Activated T-cell treated with anti-CD3 and anti-CD28 coated beads, Interleukin-2, amount 50 U/mL, for 4 hours (primary cell): ENCODE measurements around the gene RGS7BP. TPM values are rescaled to one million over a fixed set of nuclear protein-coding genes. Genes with fewer than 3 reads are reported as not detected.

Experiments
- ATAC-seq, 2 donors: fragments of 200-7000 bp; cut with Tn5 transposase; one replicate each; pipeline ENCODE4 v1.10.0; 2021
- DNase-seq: peaks from one replicate; pipeline ENCODE4 v3.0.0-alpha.2; 2020
- H3K27me3 Mint-ChIP-seq: one replicate; pipeline ENCODE4 v1.8.0; 2021; ENCODE audit warnings: low read depth, mixed read lengths
- H3K36me3 Mint-ChIP-seq: one replicate; pipeline ENCODE4 v1.8.0; 2022; ENCODE audit warnings: mixed read lengths; ENCODE audit not compliant: insufficient read depth
- H3K4me1 Mint-ChIP-seq: one replicate; pipeline ENCODE4 v1.8.0; 2021; ENCODE audit warnings: low read depth, mixed read lengths
- H3K4me3 Mint-ChIP-seq: one replicate; pipeline ENCODE4 v1.8.0; 2021; ENCODE audit warnings: mild to moderate bottlenecking, moderate library complexity, mixed read lengths
- H3K9me3 Mint-ChIP-seq: one replicate; pipeline ENCODE4 v1.8.0; 2021; ENCODE audit warnings: mixed read lengths
- total RNA-seq, 3 donors: library from RNA; stranded (reverse); gene quantifications; one replicate each; pipeline ENCODE4 v1.2.1, GENCODE V29; 2021

Gene RGS7BP
- not detected for total RNA-seq

DNA sequence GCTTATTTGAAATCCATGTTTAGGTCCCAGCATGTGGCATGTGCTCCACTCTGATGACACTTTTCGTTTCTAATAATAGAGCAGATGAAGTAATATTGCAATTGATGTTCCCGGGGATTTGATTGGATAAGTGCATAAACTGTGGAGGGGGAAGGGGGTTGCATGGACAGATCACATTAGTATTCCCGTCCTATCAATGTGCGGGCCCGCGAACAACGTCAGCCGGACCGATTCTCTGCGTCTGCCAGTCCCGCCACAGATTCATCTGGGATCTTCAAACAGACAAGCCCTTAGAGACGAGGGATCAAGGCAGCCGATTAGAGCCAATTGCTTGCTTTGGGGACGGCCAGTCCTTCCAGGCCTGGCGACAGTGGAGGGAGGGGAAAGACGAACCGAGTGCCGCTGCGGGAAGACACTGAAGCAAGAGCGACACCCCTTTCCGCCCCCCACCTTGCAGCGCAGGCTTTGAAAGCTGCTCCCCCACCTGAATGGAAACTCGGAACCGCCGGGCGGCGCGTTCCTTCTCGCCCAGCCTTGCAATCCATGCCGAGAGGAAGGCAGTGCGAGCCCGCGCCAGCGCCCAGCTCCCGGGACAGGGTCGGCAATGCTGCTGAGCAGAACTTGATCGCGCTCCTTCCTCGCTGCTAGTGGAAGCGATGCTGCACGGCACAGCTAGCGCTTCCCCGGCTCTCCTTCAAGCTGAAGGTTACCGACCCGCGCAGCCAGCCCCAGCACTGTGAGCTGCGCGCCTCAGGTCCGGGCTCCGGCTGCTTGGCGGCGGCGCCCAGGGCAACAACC lies at the start of gene RGS7BP:
Gene RGS7BP, plus strand, starts transcription at position 247 of the 798 bp plus-strand sequence. CDS start 610 bp downstream, outside the sequence.
- Mint-ChIP-seq H3K27me3 (peaks cover 30% of the 10 kb centered on the region), H3K4me3 (no peak within 1 kb of the TSS), H3K36me3 (no peaks in the 10 kb centered on the region), H3K9me3 (no peaks in the 10 kb centered on the region), H3K4me1 (peaks cover 2% of the 10 kb centered on the region)
- DNase-seq (no peak), ATAC-seq (peak in 1 of 2 donors; percentile 21)

DNA sequence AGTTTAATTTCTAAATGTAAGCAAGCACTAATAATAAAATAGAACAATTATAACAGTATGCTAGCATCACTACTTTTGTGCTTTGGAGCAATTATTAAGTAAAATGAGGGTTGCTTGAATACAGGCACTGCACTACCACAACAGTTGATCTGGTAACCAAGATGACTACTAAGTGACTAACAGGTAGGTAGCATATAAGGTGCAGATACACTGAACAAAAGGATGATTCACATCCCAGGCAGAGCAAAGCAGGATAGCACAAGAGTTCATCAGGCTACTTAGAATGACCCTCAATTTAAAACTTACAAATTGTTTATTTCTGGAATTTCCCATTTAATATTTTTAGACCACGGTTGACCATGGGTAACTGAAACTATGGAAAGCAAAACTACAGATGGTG lies 48.0 kb upstream of the RGS7BP start:
- Mint-ChIP-seq H3K27me3 (no peaks in the 10 kb centered on the region), H3K36me3 (no peaks in the 10 kb centered on the region), H3K9me3 (peaks cover 7% of the 10 kb centered on the region), H3K4me3 (no peak overlapping the region), H3K4me1 (no peaks in the 10 kb centered on the region)
- DNase-seq (no peak), ATAC-seq (no peak)

DNA sequence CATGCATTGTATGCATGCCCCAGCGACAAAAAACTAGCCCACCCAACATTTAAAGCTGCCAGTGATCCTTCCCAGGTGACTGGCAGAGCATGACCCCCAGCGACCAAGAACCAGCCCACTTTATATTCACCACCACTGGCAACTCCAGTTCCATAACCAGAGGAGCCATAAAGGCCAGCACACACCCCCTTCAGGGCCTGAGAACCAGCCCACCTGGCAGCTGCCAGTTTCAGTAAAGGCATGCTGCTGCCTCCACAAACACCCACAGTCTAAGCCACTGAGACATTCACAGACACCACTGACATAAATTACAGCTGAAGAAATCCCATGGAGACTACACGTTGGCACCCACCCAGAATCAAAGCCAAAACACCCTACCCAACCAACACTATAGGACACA lies 46.9 kb upstream of the RGS7BP start:
- H3K9me3 Mint-ChIP-seq, result peaks cover 7% of the 10 kb centered on the region
- no peaks in the 10 kb centered on the region for H3K27me3 Mint-ChIP-seq
- no peak overlapping the region for H3K4me3 Mint-ChIP-seq
- ATAC-seq (no peak), DNase-seq (no peak)
- no peaks in the 10 kb centered on the region for H3K36me3 Mint-ChIP-seq
- no peaks in the 10 kb centered on the region for H3K4me1 Mint-ChIP-seq

DNA sequence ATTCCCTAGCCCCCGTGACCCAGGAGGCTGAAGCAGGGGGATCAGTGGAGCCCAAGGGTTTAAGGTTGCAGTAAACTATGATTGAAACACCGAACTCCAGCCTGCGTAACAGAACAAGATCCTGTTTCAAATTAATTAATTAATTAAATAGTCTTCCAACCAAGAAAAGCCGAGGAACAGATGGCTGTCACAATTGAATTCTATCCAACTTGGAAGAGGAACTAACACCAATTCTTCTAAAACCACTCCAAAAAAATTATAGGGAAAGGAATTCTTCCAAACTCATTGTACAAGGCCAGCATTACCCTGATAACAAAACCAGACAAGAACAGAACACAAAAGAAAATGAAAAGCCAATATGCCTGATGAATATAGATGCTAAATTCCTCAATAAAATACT lies 43.4 kb upstream of the RGS7BP start:
- no peaks in the 10 kb centered on the region for H3K27me3 Mint-ChIP-seq
- H3K9me3 Mint-ChIP-seq, result peaks cover 12% of the 10 kb centered on the region
- ATAC-seq (no peak), DNase-seq (no peak)
- no peak overlapping the region for H3K4me3 Mint-ChIP-seq
- no peaks in the 10 kb centered on the region for H3K4me1 Mint-ChIP-seq
- no peaks in the 10 kb centered on the region for H3K36me3 Mint-ChIP-seq

DNA sequence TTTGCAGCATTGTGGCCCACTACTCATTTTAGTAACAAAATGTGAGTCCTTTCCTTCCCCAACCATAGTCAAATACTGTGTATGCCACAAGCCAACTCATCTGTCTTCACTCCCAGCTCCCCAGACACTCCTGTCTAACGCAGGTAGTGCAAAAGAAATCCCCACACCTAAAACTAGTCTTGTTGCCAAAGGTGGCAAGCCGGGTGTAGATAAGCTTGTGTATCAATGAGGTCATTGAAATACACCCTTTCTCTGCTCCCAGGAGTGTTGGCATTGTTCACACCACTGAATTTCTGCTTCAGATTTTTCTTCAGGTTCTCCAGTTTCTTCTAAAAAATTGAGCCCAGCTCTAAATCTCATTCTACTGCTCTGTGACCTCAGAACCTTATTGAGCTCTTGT lies 19.7 kb upstream of the RGS7BP start:
- Mint-ChIP-seq H3K9me3 (peaks cover 14% of the 10 kb centered on the region), H3K4me1 (no peaks in the 10 kb centered on the region), H3K4me3 (no peak overlapping the region), H3K36me3 (no peaks in the 10 kb centered on the region), H3K27me3 (no peaks in the 10 kb centered on the region)
- ATAC-seq (no peak), DNase-seq (no peak)

DNA sequence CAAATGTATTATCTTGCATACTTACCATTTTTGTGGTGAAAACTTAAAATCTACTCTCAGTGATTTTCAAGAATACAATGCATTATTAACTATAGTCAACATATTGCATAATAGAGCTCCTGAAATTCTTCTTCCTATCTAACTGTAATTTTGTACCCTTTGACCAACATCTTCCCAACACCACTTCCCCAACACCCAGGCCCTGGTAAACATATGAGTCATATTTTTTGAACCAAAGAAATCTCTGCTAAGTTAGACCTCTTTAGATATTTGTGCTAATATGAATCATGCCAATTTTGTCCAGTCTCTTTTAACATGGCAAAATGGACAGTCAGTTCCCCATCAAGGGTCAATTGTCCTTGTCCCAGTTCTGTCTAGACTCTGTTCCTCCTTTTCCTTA lies 18.5 kb upstream of the RGS7BP start:
- Mint-ChIP-seq H3K9me3 (peaks cover 14% of the 10 kb centered on the region), H3K36me3 (no peaks in the 10 kb centered on the region), H3K4me3 (no peak overlapping the region), H3K27me3 (no peaks in the 10 kb centered on the region), H3K4me1 (no peaks in the 10 kb centered on the region)
- no peak for DNase-seq
- ATAC-seq, result no peak

DNA sequence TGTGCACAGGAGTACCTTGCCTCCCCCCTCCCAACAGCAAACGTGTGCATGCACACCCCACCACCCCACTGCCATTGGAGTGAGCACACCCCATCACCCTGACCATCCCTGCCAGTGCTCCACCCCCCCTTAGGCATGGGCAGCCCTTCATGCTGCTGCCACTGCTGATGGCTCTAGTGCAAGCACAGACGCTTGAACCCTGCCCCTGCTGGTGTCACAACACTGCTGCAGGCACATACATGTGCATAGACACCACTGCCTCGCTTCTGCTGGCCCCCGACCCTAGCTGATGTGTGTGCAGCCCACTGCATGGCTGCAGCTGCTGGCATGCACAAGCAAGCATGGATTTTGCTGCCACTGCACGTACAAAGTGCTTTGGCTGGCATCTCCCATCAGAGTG lies 16.0 kb upstream of the RGS7BP start:
- Mint-ChIP-seq H3K9me3 (peaks cover 8% of the 10 kb centered on the region), H3K4me3 (no peak overlapping the region)
- ATAC-seq, result no peak

DNA sequence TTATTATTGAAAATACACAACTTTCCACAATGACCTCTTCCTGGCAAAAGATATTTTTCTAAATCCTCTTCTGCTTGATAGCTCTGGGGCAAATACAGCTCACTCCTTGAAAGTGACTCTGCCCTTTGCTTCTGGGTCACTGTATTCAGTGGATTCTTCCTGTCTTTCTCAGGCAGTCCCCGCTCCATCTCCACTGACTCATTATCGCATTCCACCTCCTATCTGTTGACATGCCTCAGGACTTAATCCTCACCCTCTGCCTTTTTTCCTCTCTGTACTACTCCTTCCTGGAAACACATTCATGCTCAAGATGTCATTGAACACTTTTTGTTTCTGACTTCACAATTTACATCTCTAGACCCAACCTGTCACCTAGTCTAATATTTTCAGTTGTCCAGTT lies 8.4 kb upstream of the RGS7BP start:
- no peaks in the 10 kb centered on the region for H3K36me3 Mint-ChIP-seq
- H3K27me3 Mint-ChIP-seq, result no peaks in the 10 kb centered on the region
- no peak for ATAC-seq
- H3K9me3 Mint-ChIP-seq, result no peaks in the 10 kb centered on the region
- DNase-seq, result no peak
- no peak overlapping the region for H3K4me3 Mint-ChIP-seq
- H3K4me1 Mint-ChIP-seq, result no peaks in the 10 kb centered on the region

More for the DNA sequence above, 16.0 kb upstream of the RGS7BP start:
- DNase-seq, result no peak
- H3K4me1 Mint-ChIP-seq, result no peaks in the 10 kb centered on the region
- no peaks in the 10 kb centered on the region for H3K36me3 Mint-ChIP-seq
- H3K27me3 Mint-ChIP-seq, result no peaks in the 10 kb centered on the region

DNA sequence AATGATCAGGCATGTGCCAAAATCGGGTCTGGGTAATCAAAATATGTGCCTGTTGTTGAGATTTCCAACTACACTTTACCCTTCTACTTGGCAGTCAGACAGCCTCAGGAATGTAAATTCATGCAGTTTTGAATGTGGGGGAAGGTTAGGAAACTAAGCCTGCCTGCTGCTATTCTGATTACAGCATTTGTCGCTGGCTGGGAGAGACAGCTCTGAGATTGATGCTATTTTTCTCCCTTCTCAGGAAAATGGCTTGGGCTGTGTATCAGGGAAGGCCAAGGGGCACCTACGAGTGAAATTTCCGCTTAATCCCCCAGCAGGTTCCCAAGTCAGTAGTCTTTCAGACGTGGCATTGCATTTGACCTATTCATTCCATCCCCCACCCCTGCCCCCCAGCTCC lies 3.6 kb upstream of the RGS7BP start:
- Mint-ChIP-seq H3K4me3 (no peak overlapping the region), H3K4me1 (peaks cover 2% of the 10 kb centered on the region)

DNA sequence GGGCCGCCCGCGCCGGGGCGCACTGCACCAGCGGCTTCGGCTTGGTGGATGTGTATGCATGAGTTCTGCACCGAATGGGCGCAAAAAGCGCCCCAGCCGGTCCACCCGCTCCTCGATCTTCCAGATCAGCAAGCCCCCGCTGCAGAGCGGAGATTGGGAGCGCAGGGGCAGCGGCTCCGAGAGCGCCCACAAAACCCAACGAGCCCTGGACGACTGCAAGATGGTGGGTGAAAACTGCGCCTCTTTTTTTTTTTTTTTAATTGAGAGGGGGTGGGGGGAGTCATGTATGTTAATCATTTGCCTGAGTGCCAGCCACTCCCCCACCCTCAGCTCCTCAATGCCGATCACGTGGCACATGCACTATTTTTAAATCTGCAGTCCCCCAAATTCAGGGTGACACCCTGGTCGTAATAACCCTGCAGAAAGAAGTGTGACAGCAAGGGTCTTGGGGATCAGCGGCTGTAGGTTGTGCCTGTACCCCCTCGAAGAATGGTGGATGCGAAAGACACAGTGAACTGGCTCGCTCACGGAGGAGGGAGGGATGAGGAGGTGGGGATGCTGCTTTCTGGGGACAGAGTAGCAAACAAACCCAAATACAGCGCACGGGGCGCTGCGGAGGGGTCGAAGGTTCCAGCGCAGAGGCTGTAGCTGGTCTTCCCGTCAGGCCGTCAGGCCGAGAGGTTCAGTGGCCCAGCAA lies 900 bp downstream of the RGS7BP start:
- DNase-seq (no peak), ATAC-seq (no peak)
- no peaks in the 10 kb centered on the region for H3K36me3 Mint-ChIP-seq
- H3K9me3 Mint-ChIP-seq, result no peaks in the 10 kb centered on the region
- H3K4me3 Mint-ChIP-seq, result no peak overlapping the region
- peaks cover 2% of the 10 kb centered on the region for H3K4me1 Mint-ChIP-seq
- peaks cover 30% of the 10 kb centered on the region for H3K27me3 Mint-ChIP-seq

More for the DNA sequence above, 3.6 kb upstream of the RGS7BP start:
- Mint-ChIP-seq H3K9me3 (no peaks in the 10 kb centered on the region), H3K36me3 (no peaks in the 10 kb centered on the region), H3K27me3 (peaks cover 19% of the 10 kb centered on the region)
- DNase-seq, result no peak
- ATAC-seq, result no peak

DNA sequence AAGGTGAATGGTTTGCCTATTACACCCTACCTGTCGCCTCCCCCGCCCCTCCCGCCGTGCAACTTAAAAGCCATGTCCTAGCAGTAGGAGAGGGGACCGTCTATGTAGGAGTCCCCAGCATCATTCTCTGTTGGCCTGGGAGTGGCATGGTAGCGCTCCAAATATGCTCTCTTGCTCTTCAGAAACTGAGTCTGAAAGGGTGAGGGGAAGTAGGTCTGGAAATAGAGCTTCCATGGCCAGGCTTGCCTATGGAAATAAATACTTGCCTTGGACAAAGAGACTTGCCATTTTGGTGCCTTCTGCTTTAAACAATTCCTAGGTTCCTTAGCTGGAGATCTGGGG lies 1.4 kb downstream of the RGS7BP start:
- H3K4me1 Mint-ChIP-seq, result peaks cover 2% of the 10 kb centered on the region
- DNase-seq (no peak), ATAC-seq (no peak)
- peaks cover 30% of the 10 kb centered on the region for H3K27me3 Mint-ChIP-seq
- H3K9me3 Mint-ChIP-seq, result no peaks in the 10 kb centered on the region
- H3K4me3 Mint-ChIP-seq, result no peak overlapping the region
- H3K36me3 Mint-ChIP-seq, result no peaks in the 10 kb centered on the region

DNA sequence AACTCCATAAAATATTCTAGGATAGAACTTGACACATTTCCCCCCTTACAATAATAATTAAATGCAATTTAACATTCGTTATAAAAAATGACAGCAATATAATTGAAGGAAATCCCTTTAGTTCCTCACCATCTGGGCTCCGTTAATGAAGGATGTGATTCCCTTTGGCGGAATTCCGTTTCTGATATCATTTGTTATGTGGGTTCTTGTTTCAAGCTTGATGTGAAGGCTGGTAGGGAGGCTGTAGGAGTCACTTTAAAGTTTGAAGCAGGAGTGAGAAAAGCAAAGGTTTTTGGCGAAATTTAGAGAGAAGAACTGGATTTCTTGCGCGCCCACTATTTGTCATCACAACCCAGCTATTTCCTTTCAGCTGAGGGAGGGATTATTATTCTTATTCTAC lies 4.0 kb downstream of the RGS7BP start:
- H3K9me3 Mint-ChIP-seq, result no peaks in the 10 kb centered on the region
- no peak overlapping the region for H3K4me3 Mint-ChIP-seq
- ATAC-seq (no peak), DNase-seq (no peak)
- peaks cover 2% of the 10 kb centered on the region for H3K4me1 Mint-ChIP-seq
- no peaks in the 10 kb centered on the region for H3K36me3 Mint-ChIP-seq
- peaks cover 24% of the 10 kb centered on the region for H3K27me3 Mint-ChIP-seq

DNA sequence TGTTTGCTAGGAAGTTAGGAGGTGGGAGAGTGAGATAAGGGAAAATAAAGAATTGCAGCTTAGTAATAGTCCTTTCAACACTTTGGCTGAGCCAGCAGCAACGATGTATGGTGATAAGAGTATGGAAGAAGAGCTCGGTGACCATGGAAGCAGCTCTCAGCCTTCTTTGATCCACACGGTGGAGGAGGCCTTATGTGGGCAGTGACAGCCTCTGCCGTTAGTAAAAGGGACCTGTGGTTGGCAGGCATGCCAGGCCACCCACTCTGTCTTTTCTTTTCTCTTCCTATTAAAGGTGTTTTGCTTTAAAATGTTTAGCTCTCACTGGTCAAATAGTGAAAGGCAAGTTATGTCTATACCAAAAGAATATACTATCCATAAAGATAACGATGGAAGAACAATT lies 7.7 kb downstream of the RGS7BP start:
- no peaks in the 10 kb centered on the region for H3K9me3 Mint-ChIP-seq
- ATAC-seq (no peak), DNase-seq (no peak)
- peaks cover 5% of the 10 kb centered on the region for H3K27me3 Mint-ChIP-seq
- H3K4me1 Mint-ChIP-seq, result no peaks in the 10 kb centered on the region
- H3K36me3 Mint-ChIP-seq, result no peaks in the 10 kb centered on the region
- no peak overlapping the region for H3K4me3 Mint-ChIP-seq

DNA sequence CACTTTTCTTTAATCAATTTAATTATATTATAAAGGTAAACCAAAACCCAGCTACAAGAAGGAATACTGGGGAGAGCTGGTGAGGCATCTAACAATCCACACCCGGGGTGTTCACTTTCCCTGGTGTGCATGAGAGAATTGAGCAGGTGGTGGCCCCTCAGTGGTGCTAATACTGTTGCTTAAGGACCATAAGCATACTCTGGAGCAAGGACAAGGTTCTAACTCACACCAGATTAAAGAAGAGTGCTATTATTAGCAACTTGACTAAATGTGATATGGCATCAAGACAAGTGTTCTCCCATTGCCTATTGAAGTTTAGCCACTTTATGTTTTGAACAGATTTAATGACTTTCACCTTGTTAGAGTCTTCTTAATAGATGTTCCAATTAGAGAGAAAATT lies 8.8 kb downstream of the RGS7BP start:
- no peaks in the 10 kb centered on the region for H3K9me3 Mint-ChIP-seq
- no peak overlapping the region for H3K4me3 Mint-ChIP-seq
- no peaks in the 10 kb centered on the region for H3K4me1 Mint-ChIP-seq
- peaks cover 4% of the 10 kb centered on the region for H3K27me3 Mint-ChIP-seq
- ATAC-seq (no peak), DNase-seq (no peak)
- no peaks in the 10 kb centered on the region for H3K36me3 Mint-ChIP-seq

DNA sequence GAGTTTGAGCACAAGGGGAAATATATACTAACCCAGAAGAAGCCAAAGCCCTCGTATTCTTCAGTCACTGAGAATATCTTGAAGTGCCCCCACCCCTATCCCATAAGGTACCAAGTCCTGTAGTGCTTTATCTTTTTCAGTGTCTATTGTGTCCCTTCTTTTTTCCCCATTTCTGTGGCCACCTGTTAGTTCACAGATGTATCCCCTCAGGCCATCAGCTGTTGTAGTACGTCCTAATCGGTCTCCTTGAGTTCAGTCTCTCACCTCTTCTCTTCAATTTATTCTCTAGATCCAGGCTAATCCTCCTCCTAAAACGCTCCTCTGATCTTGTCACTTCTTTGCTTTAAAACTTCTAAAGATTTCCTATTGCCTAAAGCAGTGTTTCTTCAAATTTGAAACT lies 10.4 kb downstream of the RGS7BP start:
- H3K4me3 Mint-ChIP-seq, result no peak overlapping the region
- ATAC-seq, result no peak

More for the DNA sequence above, 10.4 kb downstream of the RGS7BP start:
- Mint-ChIP-seq H3K4me1 (no peaks in the 10 kb centered on the region), H3K36me3 (no peaks in the 10 kb centered on the region), H3K27me3 (peaks cover 4% of the 10 kb centered on the region), H3K9me3 (no peaks in the 10 kb centered on the region)
- DNase-seq, result no peak
